ENCODE measurements around the gene TM9SF1.

The TM9SF1 gene

GRCh38 chr14:24150567-24150966 is 44.7 kb downstream of the TM9SF1 start:
- no peak for DNase-seq (ENCODE audit: low spot score)

- no peak for DNase-seq (ENCODE audit: low spot score)
Measured at GRCh38 chr14:24150061-24150460, 45.2 kb downstream of the TM9SF1 start.

- DNase-seq (ENCODE audit: low spot score), result no peak
Measured at GRCh38 chr14:24149302-24149969, 45.8 kb downstream of the TM9SF1 start.

GRCh38 chr14:24147761-24148428 is 47.3 kb downstream of the TM9SF1 start:
- no peak for DNase-seq (ENCODE audit: low spot score)

- DNase-seq (ENCODE audit: low spot score), result peak; percentile 98
Measured at GRCh38 chr14:24146978-24147760, 48.1 kb downstream of the TM9SF1 start, which contains the start of gene RNF31. TSS of gene RNF31 (plus strand) at chr14:24147498. CDS start at chr14:24147699, 201 bp downstream.

GRCh38 chr14:24146453-24146977 is 48.7 kb downstream of the TM9SF1 start, which contains the start of gene PSME2:
TSS of gene PSME2 (minus strand) at chr14:24146610. CDS start at chr14:24146581, 29 bp downstream.
- peak; percentile 94 for DNase-seq (ENCODE audit: low spot score)

GRCh38 chr14:24145690-24146452 is 49.4 kb downstream of the TM9SF1 start:
- DNase-seq (ENCODE audit: low spot score), result no peak

GRCh38 chr14:24145219-24145618 is 50.0 kb downstream of the TM9SF1 start:
- no peak for DNase-seq (ENCODE audit: low spot score)

- DNase-seq (ENCODE audit: low spot score), result no peak
Measured at GRCh38 chr14:24144451-24144850, 50.8 kb downstream of the TM9SF1 start.

GRCh38 chr14:24143511-24143910 is 51.7 kb downstream of the TM9SF1 start:
- DNase-seq (ENCODE audit: low spot score), result no peak

GRCh38 chr14:24141097-24141880 is 54.0 kb downstream of the TM9SF1 start, which contains the start of gene EMC9:
TSS of gene EMC9 (minus strand) at chr14:24141591. CDS start at chr14:24141304, 287 bp downstream.
- DNase-seq (ENCODE audit: low spot score), result peak; percentile 100

- DNase-seq (ENCODE audit: low spot score), result no peak
Measured at GRCh38 chr14:24139272-24139934, 55.8 kb downstream of the TM9SF1 start.

Data from left forelimb (tissue), 1 donor.